Upper lobe of left lung (tissue), 4 donors: ENCODE results near the gene VWA5B2.

Experiments used
- CTCF ChIP-seq, 6 experiments: fragments of 450-650 bp in 4 of 6; fragments of 200-600 bp in 2 of 6; sonication (generic) in 2 of 6; IDR thresholded peaks; one replicate each; pipeline ENCODE4 v1.5.1; 2016 to 2019; ENCODE audit warnings: antibody characterized with exemption in 6 of 6
- EP300 ChIP-seq, 4 donors: sonication (generic); formaldehyde crosslinking; IDR thresholded peaks; one replicate each; pipeline ENCODE4 v1.5.1; 2017; ENCODE audit warnings: antibody characterized with exemption in 4 of 4, control low read depth in 2 of 4

- no peak for TF ChIP-seq CTCF (IDR thresholded peaks at IDR 0.05)
- no peak for TF ChIP-seq EP300 (IDR thresholded peaks at IDR 0.05)
These were observed 45.7 kb upstream of the VWA5B2 start for GRCh38 chr3:184183679-184184078.
